Measurements from ENCODE around the gene FBXL20.

The FBXL20 gene

DNA sequence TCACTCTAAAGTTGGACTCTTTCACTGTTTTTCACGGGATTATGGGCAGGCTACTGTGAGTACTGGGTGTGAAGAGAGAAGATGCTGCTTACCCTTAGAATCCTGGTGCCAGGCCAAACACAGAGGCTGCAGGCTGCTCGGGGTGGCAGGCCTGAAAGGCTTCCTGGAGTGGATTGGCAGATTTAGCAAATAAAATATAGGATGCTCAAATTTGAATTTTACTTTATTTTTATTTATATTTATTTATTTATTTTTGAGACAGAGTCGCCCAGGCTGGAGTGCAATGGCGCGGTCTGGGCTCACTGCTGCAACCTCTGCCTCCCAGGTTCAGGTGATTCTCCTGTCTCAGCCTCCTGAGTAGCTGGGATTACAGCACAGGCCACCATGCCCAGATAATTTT lies 160.8 kb downstream of the FBXL20 start:
- DNase-seq, result no peak
- Mint-ChIP-seq H3K4me3 (no peak overlapping the region), H3K27ac (no peak overlapping the region), H3K36me3 (no peaks in the 10 kb centered on the region), H3K27me3 (peaks cover 21 to 34% of the 10 kb centered on the region in 2 donors), H3K4me1 (peaks cover 25 to 39% of the 10 kb centered on the region in 2 donors), H3K9me3 (no peaks in the 10 kb centered on the region)
- no peak for ATAC-seq (replicated peaks)

DNA sequence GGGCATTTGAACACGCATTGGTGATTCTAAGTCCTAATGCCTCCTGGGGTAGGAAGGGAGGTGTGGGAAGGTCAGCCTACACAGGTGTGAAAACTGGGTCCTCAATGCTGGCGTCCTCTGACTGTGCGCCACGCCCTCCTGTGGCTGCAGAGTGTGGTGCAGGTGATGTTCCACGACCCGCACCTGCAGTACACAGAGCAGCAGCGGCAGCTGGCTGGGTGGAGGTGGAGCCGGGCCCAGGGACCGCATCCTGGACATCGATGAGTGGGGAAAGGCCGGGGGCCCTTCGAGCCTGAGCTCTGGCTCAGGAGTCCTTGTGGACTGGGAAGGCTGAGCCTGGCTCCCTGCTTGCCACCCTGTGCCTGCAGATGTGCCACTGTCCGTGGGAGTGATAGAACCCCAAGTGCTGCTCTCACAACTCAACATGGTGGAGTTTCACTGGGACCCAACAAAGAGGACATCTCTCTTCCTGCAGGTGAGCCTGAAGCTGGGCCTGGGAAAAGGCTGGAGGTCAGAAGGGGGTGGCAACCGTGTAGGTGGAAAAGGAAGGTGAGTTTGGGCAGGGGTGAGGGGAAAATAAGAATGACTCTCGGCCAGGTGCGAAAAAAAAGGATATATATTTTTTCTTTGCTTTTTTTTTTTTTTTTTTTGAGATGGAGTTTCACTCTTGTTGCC lies 161.6 kb downstream of the FBXL20 start:
- Mint-ChIP-seq H3K9me3 (no peaks in the 10 kb centered on the region), H3K27ac (peak overlapping the region; percentile 26), H3K27me3 (peaks cover 21 to 32% of the 10 kb centered on the region in 2 donors), H3K36me3 (no peaks in the 10 kb centered on the region), H3K4me3 (no peak overlapping the region), H3K4me1 (peaks cover 23 to 36% of the 10 kb centered on the region in 2 donors)
- DNase-seq (peak; percentile 57), ATAC-seq (replicated peaks) (peak; percentile 56 to 69)

DNA sequence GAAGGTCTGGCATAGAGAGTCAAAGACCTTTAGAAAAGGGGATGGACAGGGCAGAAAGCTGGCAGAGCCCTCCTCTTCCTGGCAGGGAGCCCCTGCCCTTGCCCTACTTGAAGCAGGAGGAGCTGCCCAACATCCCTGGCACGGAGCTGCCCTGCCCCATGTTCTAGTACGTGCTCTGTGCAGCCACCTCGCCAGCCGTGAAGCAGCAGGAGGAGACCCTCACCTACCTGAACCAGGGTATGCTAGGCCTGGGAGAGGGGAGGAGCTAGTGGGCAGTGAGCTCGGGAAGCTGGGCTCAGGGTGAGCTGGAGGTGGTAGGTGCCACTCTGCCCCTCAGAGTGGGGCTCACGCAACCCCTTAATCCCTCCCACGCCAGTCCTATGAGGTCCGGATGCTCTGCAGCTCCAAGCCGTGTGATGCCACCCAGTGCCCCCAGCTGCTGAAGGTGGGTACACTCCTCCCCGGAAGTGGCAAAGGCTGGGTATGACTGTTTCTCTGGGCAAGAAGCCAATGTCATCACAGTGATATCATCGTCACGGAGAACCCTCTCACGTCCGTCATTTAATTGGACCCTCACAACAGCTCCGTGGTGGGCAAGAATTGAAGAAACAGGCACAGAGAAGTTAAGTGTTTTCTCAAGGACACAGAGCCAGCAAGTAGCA lies 163.0 kb downstream of the FBXL20 start:
- peak; percentile 73 to 80 for ATAC-seq (replicated peaks)
- Mint-ChIP-seq H3K4me1 (peaks cover 12 to 23% of the 10 kb centered on the region in 2 donors), H3K36me3 (no peaks in the 10 kb centered on the region), H3K27ac (peak overlapping the region; percentile 73), H3K4me3 (peak overlapping the region; percentile 14 to 41), H3K27me3 (peaks cover 11 to 22% of the 10 kb centered on the region in 2 donors), H3K9me3 (no peaks in the 10 kb centered on the region)
- DNase-seq, result peak; percentile 53

DNA sequence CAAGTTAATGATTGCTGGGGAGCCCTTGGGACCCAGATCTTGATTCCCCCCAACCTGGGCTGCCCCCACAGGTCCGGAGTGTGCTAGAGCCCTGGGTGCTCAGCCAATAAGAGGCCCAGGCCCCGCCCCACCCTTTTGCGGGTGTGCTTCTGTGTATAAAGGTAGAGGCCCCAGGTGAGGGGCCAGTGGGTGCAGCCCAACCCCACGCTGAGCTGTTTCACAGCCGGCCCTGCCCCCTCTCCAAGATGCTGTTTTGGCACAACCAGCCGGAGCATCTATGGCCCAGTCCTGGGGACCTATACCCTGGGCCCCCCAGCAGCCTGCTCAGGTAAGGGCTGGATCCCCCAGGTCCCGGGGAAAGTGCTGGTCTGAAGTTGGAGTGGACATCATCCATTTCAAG lies 163.8 kb downstream of the FBXL20 start:
- DNase-seq (no peak), ATAC-seq (replicated peaks) (no peak)
- H3K27me3 Mint-ChIP-seq, result peaks cover 6 to 14% of the 10 kb centered on the region in 2 donors
- H3K4me3 Mint-ChIP-seq, result no peak overlapping the region
- H3K9me3 Mint-ChIP-seq, result no peaks in the 10 kb centered on the region
- H3K36me3 Mint-ChIP-seq, result no peaks in the 10 kb centered on the region
- no peak overlapping the region for H3K27ac Mint-ChIP-seq
- H3K4me1 Mint-ChIP-seq, result peaks cover 12 to 19% of the 10 kb centered on the region in 2 donors

DNA sequence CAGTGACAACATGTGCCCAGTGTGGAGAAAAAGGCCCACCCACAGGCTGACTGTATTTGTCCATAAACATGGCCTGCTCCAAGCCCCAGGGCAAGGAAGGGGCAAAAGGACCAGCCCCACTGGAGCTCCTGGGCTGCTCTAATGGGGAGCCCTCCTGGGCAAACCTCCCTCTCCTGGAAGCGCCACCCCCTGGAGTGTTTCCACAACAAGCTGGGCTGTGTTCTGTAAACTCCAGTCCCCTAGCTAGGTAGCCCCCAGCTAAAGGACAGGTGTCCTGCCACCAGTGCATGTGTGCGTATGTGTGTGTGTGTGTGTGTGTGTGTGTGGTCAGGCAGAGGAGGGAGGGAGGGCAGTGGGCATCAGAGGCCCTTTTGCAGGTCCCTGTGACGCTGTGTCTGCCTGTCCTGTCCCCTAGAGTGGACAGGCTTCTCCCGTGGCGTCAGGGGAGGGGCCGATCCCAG lies 164.4 kb downstream of the FBXL20 start:
- ATAC-seq (replicated peaks) (no peak), DNase-seq (no peak)

DNA sequence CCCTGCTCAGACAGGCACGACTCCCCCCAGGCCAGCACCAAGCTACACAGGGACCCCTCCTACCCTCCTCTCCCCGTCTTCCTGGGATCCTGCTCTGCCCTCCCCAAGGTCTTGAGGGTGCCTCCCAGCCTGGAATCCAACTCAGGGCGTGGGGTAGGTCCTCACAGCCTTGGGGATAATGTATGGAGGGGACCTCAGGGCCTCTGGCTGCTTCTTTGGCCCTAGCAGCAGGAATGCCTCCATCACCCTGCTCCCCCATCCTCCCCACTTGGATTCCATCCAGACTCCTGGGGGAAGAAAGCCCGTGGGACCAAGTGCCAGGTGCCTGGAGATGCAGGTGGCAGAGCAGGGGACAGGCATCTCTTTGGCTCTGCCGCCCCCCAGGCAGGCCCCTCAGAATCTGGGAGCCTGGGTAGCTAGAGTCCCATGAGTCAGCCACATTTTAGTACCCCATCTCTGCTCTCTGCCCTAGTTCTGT lies 164.9 kb downstream of the FBXL20 start:
- DNase-seq (no peak), ATAC-seq (replicated peaks) (no peak)
- H3K27ac Mint-ChIP-seq, result no peak overlapping the region
- peaks cover 17 to 19% of the 10 kb centered on the region in 2 donors for H3K27me3 Mint-ChIP-seq
- no peak overlapping the region for H3K4me3 Mint-ChIP-seq
- no peaks in the 10 kb centered on the region for H3K9me3 Mint-ChIP-seq
- no peaks in the 10 kb centered on the region for H3K36me3 Mint-ChIP-seq
- peaks cover 20 to 30% of the 10 kb centered on the region in 2 donors for H3K4me1 Mint-ChIP-seq

More for the DNA sequence above, 164.4 kb downstream of the FBXL20 start:
- H3K36me3 Mint-ChIP-seq, result no peaks in the 10 kb centered on the region
- no peak overlapping the region for H3K4me3 Mint-ChIP-seq
- H3K27ac Mint-ChIP-seq, result no peak overlapping the region
- peaks cover 16 to 25% of the 10 kb centered on the region in 2 donors for H3K4me1 Mint-ChIP-seq
- H3K9me3 Mint-ChIP-seq, result no peaks in the 10 kb centered on the region
- H3K27me3 Mint-ChIP-seq, result peaks cover 12 to 16% of the 10 kb centered on the region in 2 donors

DNA sequence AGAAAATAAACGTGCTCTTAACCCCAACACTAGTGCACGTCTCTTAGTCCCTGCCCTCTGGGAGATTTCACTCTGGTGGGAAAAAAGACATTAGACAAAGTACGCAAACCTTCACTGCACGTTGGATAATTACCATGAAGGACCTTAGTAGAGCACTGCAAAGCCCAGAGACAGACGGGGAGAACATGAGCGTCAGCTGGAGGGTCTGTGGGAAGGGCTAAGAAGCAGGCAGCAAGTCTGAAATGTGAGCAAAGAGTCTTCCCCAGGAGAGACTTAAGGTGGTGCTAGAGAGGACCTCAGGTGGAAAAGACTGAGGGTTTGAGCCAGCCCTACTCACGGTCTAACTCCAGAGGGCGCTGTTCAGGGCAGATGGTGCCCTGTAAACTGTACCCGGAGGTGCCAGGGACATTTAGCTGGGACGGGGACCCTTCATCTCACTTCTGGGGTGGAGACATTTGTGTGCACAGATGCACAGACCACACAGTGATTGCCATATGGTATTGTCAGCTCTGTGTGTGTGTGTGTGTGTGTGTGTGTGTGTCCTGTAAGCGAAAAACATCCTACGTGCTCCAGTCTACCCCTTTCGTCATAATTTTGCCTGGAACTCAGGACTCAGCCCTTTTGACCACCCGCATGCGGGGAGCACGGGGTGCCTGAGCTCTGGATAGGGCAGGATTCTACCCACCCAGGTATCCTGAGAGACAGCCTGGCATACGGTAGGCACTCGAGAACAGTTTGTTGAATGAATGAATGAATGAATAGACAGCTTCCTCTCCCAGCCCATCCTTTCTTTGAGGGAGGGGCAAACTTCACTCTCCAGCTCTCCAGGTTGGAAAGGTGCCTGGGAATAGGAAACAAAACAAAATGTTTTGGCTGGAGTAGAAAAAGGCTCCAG lies 165.6 kb downstream of the FBXL20 start:
- peaks cover 24 to 26% of the 10 kb centered on the region in 2 donors for H3K27me3 Mint-ChIP-seq
- H3K9me3 Mint-ChIP-seq, result no peaks in the 10 kb centered on the region
- DNase-seq (peak; percentile 39), ATAC-seq (replicated peaks) (peak; percentile 67 to 70)
- H3K4me3 Mint-ChIP-seq, result no peak overlapping the region
- no peak overlapping the region for H3K27ac Mint-ChIP-seq
- peaks cover 23 to 32% of the 10 kb centered on the region in 2 donors for H3K4me1 Mint-ChIP-seq
- H3K36me3 Mint-ChIP-seq, result no peaks in the 10 kb centered on the region

DNA sequence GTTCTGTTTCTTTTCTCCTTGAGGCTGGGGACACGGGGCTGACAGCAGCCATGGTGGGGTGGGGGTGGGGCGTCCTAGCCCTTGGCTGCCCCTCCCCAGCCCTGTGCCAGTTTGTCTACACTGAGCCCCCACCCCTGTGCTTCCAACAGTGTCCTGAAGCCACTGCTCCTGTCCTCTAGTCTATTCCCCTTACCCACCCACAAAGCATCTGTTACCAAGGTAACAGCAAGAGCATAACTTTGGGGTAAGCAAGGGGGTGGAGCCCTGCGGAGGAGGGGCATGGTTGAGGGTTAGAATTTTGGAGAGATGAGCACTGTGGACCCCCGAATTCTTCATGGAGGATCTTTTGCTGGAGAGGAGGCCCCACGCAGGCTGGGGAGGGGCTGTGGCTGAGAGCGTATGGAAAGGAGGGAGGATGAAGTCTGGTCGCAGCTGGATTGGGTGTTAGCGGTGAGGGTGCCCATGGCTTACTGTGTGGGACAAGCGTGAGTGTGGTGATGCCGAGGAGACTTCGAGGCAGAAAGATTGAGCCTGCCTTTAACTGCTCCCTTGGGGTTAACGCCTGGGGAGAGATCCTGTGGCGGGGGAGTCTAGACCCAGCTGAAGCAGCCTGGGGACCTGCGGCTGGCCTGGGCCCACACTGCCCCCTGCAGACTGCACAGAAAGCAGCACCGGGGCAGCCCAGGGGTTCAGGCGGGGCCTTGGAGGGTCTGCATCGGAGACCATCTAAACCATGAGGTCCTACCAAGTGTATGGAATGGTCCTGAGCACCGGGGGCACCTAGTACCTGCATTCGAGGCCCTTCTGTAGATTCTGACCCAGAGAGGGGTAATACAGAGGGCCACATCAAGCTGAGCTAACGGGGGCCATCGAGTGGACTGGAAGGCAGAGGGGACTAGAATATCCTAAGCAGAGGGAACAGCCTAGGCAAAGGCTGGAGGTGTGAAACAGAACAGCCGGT lies 169.6 kb downstream of the FBXL20 start:
- peaks cover 45 to 52% of the 10 kb centered on the region in 2 donors for H3K27me3 Mint-ChIP-seq
- peaks cover 13 to 15% of the 10 kb centered on the region in 2 donors for H3K4me1 Mint-ChIP-seq
- peak overlapping the region in 1 of 2 donors; percentile 7 for H3K4me3 Mint-ChIP-seq
- no peaks in the 10 kb centered on the region for H3K9me3 Mint-ChIP-seq
- ATAC-seq (replicated peaks) (peak; percentile 78 to 84), DNase-seq (no peak)
- no peaks in the 10 kb centered on the region for H3K36me3 Mint-ChIP-seq
- H3K27ac Mint-ChIP-seq, result peak overlapping the region; percentile 74

DNA sequence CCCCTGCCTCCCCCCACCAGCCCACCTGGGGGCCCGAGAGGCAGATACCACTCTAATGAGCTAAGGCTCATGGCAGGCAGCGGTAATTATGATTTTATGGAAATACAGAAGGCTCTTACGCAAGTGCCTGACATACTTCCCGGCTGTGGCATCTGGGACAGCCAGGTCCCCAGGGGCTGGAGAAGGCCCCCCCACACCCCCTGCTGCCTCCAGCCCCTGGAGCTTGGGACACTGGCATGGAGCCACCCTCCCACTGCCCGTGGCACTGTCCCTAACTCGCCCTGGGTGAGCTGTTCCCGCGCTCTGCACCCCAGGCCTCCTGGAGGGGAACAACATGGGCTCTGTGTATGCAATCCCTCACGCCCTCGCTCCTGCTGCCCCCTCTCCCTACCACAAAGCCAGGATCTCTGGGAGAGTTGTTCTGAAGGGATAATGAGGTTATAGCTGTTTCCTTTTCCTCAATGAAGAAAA lies 170.3 kb downstream of the FBXL20 start:
- peaks cover 15 to 16% of the 10 kb centered on the region in 2 donors for H3K4me1 Mint-ChIP-seq
- H3K36me3 Mint-ChIP-seq, result no peaks in the 10 kb centered on the region
- H3K4me3 Mint-ChIP-seq, result no peak overlapping the region
- DNase-seq (no peak), ATAC-seq (replicated peaks) (no peak)
- no peaks in the 10 kb centered on the region for H3K9me3 Mint-ChIP-seq
- peaks cover 46 to 55% of the 10 kb centered on the region in 2 donors for H3K27me3 Mint-ChIP-seq
- H3K27ac Mint-ChIP-seq, result peak overlapping the region; percentile 74

DNA sequence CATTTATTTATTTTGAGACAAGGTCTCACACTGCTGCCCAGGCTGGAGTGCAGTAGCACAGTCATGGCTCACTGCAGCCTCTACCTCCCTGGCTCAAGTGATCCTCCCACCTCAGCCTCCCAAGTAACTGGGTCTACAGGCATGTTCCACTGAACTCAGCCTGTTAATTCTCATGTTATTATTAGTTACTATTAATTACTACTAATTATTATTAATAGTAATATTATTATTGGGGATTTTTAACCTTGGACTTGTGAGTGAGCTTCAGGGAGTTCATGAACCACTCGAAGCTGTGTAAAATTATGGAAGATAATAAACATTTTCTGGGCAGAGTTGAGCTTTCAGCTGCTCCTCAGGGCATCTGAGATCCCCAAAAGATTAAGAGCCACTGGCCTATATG lies 171.1 kb downstream of the FBXL20 start:
- DNase-seq (no peak), ATAC-seq (replicated peaks) (no peak)
- H3K27ac Mint-ChIP-seq, result no peak overlapping the region
- H3K36me3 Mint-ChIP-seq, result no peaks in the 10 kb centered on the region
- H3K9me3 Mint-ChIP-seq, result no peaks in the 10 kb centered on the region
- H3K4me3 Mint-ChIP-seq, result no peak overlapping the region
- peaks cover 50 to 60% of the 10 kb centered on the region in 2 donors for H3K27me3 Mint-ChIP-seq
- H3K4me1 Mint-ChIP-seq, result peaks cover 20% of the 10 kb centered on the region in 2 donors

DNA sequence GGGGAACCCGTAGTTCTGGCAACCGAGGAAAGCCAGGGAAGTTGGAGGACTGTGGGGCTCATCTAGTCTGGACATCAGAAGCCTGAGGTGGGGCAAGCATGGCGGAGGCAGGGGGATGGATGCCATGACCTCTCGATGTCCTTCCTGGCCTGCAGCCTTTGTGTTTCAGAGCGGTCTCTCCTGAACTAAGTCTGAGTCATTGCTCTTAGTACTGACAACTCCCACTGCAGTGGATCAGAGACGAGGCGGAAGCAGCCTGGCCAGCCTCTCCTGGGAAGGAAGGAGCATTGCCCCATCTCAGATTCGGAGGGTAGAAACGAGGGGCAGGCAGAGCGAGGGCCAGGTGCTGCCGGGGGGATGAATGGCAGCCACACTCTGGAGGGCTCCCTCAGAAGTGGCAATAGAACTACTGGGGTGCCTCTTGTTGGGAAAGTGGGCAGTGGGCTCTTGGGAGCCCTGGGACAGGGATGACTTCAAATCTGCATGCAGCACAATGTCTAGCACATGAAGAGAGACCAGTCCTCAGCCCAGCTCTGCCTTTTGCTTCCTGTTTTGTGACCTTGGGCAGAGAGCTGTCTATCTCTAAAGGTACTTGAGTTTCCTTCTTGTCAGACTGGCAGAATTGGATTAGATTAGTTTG lies 172.0 kb downstream of the FBXL20 start:
- H3K4me1 Mint-ChIP-seq, result peaks cover 22 to 26% of the 10 kb centered on the region in 2 donors
- no peak overlapping the region for H3K4me3 Mint-ChIP-seq
- ATAC-seq (replicated peaks) (no peak), DNase-seq (no peak)
- H3K27me3 Mint-ChIP-seq, result peaks cover 54 to 67% of the 10 kb centered on the region in 2 donors
- H3K27ac Mint-ChIP-seq, result no peak overlapping the region
- H3K9me3 Mint-ChIP-seq, result no peaks in the 10 kb centered on the region
- no peaks in the 10 kb centered on the region for H3K36me3 Mint-ChIP-seq

DNA sequence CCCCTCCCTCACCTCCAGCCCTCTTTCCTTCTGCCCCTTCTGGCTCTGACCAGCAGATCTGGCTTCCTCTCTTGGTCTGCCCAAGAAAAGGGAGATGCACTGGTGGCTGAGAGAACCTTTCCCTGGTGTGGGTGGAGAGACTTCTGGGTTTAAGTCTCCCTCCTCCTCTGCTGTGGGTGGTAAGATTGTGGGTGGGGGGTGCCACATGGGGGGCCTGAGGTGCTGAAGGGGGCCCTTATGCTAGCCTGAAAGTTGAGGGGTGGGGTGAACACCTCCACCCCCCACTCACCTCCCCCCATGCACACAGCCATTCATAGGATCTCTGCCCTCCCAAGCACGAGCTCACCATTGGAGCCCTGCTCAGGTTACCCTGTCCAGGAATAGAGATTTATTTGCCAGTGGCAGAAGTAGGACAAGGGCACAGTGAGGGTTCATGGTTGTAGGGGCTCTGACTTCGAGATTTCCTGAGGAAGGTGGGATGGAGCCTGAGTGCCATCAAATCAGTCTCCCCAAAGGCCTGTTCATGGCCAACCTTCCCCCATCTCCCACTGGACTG lies 174.0 kb downstream of the FBXL20 start:
- ATAC-seq (replicated peaks), result no peak
- Mint-ChIP-seq H3K9me3 (no peaks in the 10 kb centered on the region), H3K27me3 (peaks cover 66 to 85% of the 10 kb centered on the region in 2 donors)

More for the DNA sequence above, 174.0 kb downstream of the FBXL20 start:
- peaks cover 30 to 32% of the 10 kb centered on the region in 2 donors for H3K4me1 Mint-ChIP-seq
- DNase-seq, result no peak
- H3K27ac Mint-ChIP-seq, result no peak overlapping the region
- no peaks in the 10 kb centered on the region for H3K36me3 Mint-ChIP-seq
- H3K4me3 Mint-ChIP-seq, result no peak overlapping the region
